ENCODE results near the gene ART1.

DNA sequence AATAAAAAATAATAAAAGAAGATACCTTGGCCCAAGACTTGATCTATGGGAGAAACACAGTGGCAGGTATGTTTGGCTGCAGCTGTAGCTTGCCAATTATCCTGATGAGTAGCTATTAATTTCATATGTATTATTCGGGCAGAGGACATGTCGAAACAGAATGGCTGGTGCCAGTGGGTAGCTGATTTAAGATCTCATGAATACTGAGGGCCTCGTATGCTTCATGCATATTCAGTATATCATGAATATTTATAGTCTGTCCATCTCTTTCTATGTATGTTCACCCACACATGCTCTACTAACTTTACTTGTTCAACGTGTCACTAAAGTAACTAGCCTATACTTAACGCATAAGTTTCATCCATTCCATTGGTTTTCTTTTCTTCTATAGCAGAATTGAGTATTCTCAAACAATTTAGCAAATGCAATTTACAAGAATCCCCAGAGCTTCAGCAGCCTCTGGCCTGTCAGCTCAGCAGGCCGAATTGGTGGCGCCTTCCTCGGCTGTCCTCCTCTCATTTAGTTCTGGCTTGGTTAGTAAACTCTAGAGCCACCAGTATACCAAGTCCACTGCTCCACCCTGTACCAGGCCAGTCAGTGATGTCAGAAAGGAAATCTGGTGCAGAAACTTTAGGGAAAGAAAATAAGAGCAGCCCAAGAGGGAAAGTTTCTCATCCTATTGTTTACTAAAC, 21.0 kb upstream of the ART1 start:
- TF ChIP-seq, protein P1, sequence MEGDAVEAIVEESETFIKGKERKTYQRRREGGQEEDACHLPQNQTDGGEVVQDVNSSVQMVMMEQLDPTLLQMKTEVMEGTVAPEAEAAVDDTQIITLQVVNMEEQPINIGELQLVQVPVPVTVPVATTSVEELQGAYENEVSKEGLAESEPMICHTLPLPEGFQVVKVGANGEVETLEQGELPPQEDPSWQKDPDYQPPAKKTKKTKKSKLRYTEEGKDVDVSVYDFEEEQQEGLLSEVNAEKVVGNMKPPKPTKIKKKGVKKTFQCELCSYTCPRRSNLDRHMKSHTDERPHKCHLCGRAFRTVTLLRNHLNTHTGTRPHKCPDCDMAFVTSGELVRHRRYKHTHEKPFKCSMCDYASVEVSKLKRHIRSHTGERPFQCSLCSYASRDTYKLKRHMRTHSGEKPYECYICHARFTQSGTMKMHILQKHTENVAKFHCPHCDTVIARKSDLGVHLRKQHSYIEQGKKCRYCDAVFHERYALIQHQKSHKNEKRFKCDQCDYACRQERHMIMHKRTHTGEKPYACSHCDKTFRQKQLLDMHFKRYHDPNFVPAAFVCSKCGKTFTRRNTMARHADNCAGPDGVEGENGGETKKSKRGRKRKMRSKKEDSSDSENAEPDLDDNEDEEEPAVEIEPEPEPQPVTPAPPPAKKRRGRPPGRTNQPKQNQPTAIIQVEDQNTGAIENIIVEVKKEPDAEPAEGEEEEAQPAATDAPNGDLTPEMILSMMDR (IDR thresholded peaks at IDR 0.05), result no peak
- TF ChIP-seq POLR2A (IDR thresholded peaks at IDR 0.05), result no peak
